Measurements from ENCODE around the gene PVRIG. TPM values are rescaled to one million over a fixed set of nuclear protein-coding genes. Genes with fewer than 3 reads are reported as not detected.
"Not testable (repeated sequence)": the region's sequence is repeated elsewhere in the genome, so short reads cannot be mapped to it uniquely, and the experiment has no call there.

Gene PVRIG
- total RNA-seq, 1 donor = not detected

GRCh38 chr7:100266576-100267354 is 47.0 kb downstream of the PVRIG start:
- no peak overlapping the region for H2AFZ ChIP-seq (ENCODE audit: low read length)
- H3K27ac ChIP-seq (ENCODE audit: low read depth, low read length) = no peak overlapping the region
- peaks cover 15% of the 10 kb centered on the region for H3K79me2 ChIP-seq (ENCODE audit: insufficient read depth, low read length)
- peaks cover 22% of the 10 kb centered on the region for H4K20me1 ChIP-seq (ENCODE audit: insufficient read depth, low read length)
- H3K4me3 ChIP-seq (ENCODE audit: insufficient read depth, low read length) = no peak overlapping the region
- no peak overlapping the region for H3K4me2 ChIP-seq (ENCODE audit: insufficient read depth, low read length)
- no peaks in the 10 kb centered on the region for H3K36me3 ChIP-seq (ENCODE audit: insufficient read depth, low read length)
- peaks cover 6% of the 10 kb centered on the region for H3K4me1 ChIP-seq (ENCODE audit: insufficient read depth, low read length)
- no peaks in the 10 kb centered on the region for H3K9me3 ChIP-seq (ENCODE audit: low read depth, low read length)
- H3K27me3 ChIP-seq (ENCODE audit: insufficient read depth, low read length) = no peaks in the 10 kb centered on the region
- TF ChIP-seq CTCF (IDR thresholded peaks at IDR 0.05; ENCODE audit: extremely low read depth, low read depth, low read length) = no peak
- DNase-seq (ENCODE audit: insufficient read length, low spot score, missing footprints) = peak; percentile 13

DNA sequence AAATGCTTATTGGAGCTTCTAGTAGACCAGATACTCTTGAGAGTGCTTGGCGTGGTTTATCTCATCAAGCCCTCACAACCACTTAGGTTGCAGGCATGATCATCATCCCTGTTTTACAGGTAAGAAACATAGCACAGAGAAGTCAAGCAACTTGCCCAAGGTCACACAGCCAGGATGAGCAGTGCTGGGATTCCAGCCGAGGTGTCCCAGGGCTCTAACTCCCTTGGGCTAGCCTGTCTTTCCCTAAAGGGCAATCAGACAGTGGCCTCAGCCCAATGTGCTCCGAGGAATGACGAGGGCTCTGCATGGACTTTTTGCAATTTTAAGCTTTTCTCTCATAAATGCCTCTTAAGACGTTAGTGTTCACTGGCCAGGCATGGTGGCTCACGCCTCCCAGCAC is 47.9 kb downstream of the PVRIG start:
- Histone ChIP-seq H3K9me3 (ENCODE audit: low read depth, low read length) (no peaks in the 10 kb centered on the region), H3K36me3 (ENCODE audit: insufficient read depth, low read length) (no peaks in the 10 kb centered on the region), H3K4me1 (ENCODE audit: insufficient read depth, low read length) (peaks cover 6% of the 10 kb centered on the region), H3K27ac (ENCODE audit: low read depth, low read length) (no peak overlapping the region), H3K4me3 (ENCODE audit: insufficient read depth, low read length) (no peak overlapping the region), H2AFZ (ENCODE audit: low read length) (no peak overlapping the region), H3K4me2 (ENCODE audit: insufficient read depth, low read length) (no peak overlapping the region), H3K79me2 (ENCODE audit: insufficient read depth, low read length) (peaks cover 15% of the 10 kb centered on the region), H4K20me1 (ENCODE audit: insufficient read depth, low read length) (peaks cover 22% of the 10 kb centered on the region), H3K27me3 (ENCODE audit: insufficient read depth, low read length) (no peaks in the 10 kb centered on the region)
- no peak for TF ChIP-seq CTCF (IDR thresholded peaks at IDR 0.05; ENCODE audit: extremely low read depth, low read depth, low read length)
- DNase-seq (ENCODE audit: insufficient read length, low spot score, missing footprints) = no peak

DNA sequence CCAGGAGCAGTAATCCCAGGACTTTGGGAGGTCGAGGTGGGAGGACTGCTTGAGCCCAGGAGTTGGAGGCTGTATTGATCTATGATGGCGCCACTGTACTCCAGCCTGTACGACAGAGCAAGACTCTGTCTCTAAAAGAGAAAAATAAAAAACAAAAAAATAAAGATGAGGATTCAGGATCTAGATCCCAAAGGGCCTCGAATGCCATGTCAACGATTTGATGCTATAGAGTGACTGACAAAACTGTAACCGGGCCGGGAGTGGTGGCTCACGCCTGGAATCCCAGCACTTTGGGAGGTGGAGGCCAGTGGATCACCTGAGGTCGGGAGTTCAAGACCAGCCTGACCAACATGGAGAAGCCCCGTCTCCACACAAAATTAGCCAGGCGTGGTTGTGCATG is 49.1 kb downstream of the PVRIG start:
- peaks cover 15% of the 10 kb centered on the region for H3K79me2 ChIP-seq (ENCODE audit: insufficient read depth, low read length)

GRCh38 chr7:100269306-100270045 is 49.7 kb downstream of the PVRIG start:
- not testable (repeated sequence) for H3K4me1 ChIP-seq (ENCODE audit: insufficient read depth, low read length); DNase-seq (ENCODE audit: insufficient read length, low spot score, missing footprints); H3K27ac ChIP-seq (ENCODE audit: low read depth, low read length); H3K36me3 ChIP-seq (ENCODE audit: insufficient read depth, low read length); H2AFZ ChIP-seq (ENCODE audit: low read length); H3K4me2 ChIP-seq (ENCODE audit: insufficient read depth, low read length); H3K27me3 ChIP-seq (ENCODE audit: insufficient read depth, low read length); H3K9me3 ChIP-seq (ENCODE audit: low read depth, low read length); H3K4me3 ChIP-seq (ENCODE audit: insufficient read depth, low read length)
- peaks cover 22% of the 10 kb centered on the region for H4K20me1 ChIP-seq (ENCODE audit: insufficient read depth, low read length)
- peaks cover 15% of the 10 kb centered on the region for H3K79me2 ChIP-seq (ENCODE audit: insufficient read depth, low read length)

More for the DNA sequence above, 49.1 kb downstream of the PVRIG start:
- H3K9me3 ChIP-seq (ENCODE audit: low read depth, low read length); H3K4me2 ChIP-seq (ENCODE audit: insufficient read depth, low read length); H3K36me3 ChIP-seq (ENCODE audit: insufficient read depth, low read length); H3K4me3 ChIP-seq (ENCODE audit: insufficient read depth, low read length); DNase-seq (ENCODE audit: insufficient read length, low spot score, missing footprints); H3K27me3 ChIP-seq (ENCODE audit: insufficient read depth, low read length); H3K27ac ChIP-seq (ENCODE audit: low read depth, low read length); H2AFZ ChIP-seq (ENCODE audit: low read length); H3K4me1 ChIP-seq (ENCODE audit: insufficient read depth, low read length): not testable (repeated sequence)
- H4K20me1 ChIP-seq (ENCODE audit: insufficient read depth, low read length) = peaks cover 22% of the 10 kb centered on the region

DNA sequence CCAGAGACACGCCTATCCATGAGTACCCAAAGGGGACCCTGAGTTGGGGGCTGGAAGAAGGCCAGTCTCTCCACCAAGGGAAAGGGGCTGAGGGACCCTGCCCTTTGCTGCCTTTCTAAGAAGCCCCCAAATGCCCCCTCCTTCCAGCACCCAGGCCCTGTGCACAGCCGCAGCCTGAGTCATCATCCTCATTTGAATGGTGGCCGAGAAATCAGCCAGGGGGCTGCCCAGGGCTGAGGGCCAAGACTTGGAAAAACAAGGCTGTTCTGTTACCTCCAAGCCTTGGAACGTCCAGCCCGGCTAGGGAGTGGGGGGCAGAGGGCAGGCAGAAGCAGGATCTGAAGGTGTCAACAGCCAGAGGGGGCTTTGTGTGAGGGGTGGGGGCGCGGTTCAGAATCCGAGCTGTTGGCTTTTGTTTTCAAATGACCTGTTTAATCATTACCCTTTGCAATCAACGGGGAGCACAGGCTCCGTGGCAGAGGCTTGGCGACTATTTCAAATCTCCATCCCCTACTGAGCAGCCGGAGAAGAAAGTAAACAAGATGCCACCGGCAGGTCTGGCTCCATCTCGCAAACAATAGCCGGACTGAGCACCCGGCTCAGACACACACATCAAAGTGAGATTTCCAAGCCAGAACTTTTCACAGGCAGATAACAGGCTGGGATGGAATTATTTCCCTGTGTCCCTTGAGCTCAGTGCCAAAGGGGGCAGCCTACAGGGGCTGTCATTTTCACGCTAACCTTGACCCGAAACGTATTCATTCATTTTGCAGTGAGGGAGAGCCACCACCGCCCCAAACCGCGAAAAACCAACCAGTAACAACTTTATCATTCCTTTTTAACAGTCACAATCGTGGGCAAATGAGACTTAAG is 50.5 kb downstream of the PVRIG start:
- not testable (repeated sequence) for H2AFZ ChIP-seq (ENCODE audit: low read length); DNase-seq (ENCODE audit: insufficient read length, low spot score, missing footprints)

More for the DNA sequence above, 50.5 kb downstream of the PVRIG start:
- H4K20me1 ChIP-seq (ENCODE audit: insufficient read depth, low read length) = peaks cover 19% of the 10 kb centered on the region
- H3K36me3 ChIP-seq (ENCODE audit: insufficient read depth, low read length); H3K27ac ChIP-seq (ENCODE audit: low read depth, low read length); H3K27me3 ChIP-seq (ENCODE audit: insufficient read depth, low read length); H3K9me3 ChIP-seq (ENCODE audit: low read depth, low read length); H3K4me1 ChIP-seq (ENCODE audit: insufficient read depth, low read length): not testable (repeated sequence)
- H3K4me3 ChIP-seq (ENCODE audit: insufficient read depth, low read length) = peak overlapping the region; percentile 74
- H3K79me2 ChIP-seq (ENCODE audit: insufficient read depth, low read length) = peaks cover 15% of the 10 kb centered on the region
- peak overlapping the region; percentile 72 for H3K4me2 ChIP-seq (ENCODE audit: insufficient read depth, low read length)

Measured in osteoblast (primary cell).